ENCODE measurements around the gene MCAT.

DNA sequence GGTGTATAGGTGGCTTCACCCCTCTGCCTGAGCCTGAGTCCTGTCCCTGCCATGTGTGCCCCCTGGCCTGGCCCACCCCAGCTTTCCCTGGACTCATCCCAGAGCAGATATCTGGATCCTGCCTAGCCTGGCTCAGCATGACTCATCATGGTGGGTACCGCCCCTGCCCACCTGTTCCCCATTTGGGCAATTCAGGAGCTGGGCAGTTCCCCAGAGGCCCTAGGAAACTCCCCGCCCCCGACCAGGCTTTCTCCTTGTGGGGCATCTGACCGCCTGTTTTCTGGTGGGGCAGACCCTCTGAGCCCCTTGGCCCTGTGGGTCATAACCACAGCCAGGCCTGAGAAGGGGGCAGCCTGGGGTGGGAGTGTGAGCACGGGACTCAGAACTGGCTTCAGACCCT lies 12.6 kb upstream of the MCAT start:
- TF ChIP-seq, protein P1, sequence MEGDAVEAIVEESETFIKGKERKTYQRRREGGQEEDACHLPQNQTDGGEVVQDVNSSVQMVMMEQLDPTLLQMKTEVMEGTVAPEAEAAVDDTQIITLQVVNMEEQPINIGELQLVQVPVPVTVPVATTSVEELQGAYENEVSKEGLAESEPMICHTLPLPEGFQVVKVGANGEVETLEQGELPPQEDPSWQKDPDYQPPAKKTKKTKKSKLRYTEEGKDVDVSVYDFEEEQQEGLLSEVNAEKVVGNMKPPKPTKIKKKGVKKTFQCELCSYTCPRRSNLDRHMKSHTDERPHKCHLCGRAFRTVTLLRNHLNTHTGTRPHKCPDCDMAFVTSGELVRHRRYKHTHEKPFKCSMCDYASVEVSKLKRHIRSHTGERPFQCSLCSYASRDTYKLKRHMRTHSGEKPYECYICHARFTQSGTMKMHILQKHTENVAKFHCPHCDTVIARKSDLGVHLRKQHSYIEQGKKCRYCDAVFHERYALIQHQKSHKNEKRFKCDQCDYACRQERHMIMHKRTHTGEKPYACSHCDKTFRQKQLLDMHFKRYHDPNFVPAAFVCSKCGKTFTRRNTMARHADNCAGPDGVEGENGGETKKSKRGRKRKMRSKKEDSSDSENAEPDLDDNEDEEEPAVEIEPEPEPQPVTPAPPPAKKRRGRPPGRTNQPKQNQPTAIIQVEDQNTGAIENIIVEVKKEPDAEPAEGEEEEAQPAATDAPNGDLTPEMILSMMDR (IDR thresholded peaks at IDR 0.05 in 8 of 11, conservative IDR thresholded peaks at IDR 0.05 in 3 of 11) = no peak
- TF ChIP-seq POLR2AphosphoS5 (IDR thresholded peaks at IDR 0.05) (no peak), POLR2A (IDR thresholded peaks at IDR 0.05) (no peak)
